HG02623 (cell line): Measurements from ENCODE around the gene SYNE1.

Experiments used
- ATAC-seq: cut with Tn5 transposase; IDR thresholded peaks from one replicate; pipeline ENCODE4 v1.9.1; 2021; ENCODE audit warnings: moderate library complexity; ENCODE audit not compliant: unreplicated experiment

Gene SYNE1

DNA sequence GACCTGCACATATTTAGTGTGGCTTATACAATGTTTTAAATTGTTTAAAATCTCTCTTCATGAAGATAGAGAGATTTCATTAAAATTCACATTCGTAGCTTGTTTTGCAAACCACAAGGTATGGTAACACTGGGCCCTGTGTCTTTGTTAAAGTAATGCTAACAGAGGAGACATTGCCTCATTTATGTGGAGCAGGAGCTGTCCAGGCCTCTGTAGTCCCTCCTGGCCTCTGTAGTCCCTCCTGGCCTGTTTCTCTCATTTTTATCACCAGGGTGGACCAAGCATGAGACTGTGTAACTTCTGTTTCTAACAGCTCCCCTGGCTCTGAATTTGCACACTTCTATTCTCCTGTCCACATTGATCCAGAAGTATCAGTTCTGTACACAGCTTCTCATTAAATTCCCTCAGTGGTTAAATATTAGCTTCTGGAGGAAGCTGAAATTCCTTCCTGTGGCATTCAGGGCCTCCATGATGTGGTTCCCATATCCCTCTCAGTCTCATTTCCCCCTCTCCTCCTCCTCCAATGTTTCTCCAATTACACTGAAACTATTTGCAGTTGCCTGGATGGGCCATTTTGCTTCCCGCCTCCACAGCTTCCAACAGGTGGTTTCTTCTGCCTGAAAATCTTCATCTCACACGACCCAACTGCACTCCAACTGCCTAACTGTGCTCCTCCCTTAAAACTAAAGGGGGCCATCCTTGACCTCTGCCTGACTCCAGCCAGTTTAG is 340.4 kb downstream of the SYNE1 start:
- no peak for ATAC-seq

DNA sequence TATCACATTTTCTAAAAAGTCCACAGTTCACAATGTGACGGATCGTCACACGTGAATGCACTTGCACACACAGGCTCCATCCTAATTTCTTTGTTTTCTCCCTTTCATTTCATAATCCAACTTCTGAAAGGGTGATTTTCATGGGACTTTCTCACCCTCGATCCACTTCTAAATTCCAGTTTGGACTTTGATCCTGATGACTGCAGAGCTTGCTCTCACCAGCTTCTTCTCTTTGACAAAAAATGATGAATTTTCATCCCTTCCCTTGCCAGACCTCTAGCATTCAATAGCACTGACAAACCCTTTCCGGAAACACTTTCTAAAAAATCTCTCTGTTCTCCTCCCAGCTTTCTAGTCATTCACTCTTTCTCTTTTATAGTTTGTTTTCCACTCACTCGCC is 341.2 kb downstream of the SYNE1 start:
- no peak for ATAC-seq

GRCh38 chr6:152295346-152295745 is 341.8 kb downstream of the SYNE1 start:
- ATAC-seq, result no peak

DNA sequence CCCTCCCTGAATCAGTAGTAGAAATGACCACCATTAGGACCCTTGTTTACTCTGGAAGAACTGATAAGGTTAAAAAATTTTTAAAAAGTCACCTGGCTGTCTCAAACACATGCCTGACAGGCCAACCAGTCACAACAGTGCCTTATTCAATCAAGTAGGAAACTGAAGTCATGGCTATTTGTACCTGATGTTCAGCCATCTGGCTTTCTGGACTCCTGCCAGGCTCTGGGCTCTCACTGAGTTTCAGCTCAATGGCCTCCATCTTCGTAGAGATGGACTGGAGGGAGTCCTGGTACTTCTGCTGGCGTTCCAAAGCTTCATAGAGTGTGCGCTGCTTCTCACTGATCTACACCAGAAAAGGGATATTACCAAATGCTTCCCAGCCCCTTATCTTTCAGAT is 343.8 kb downstream of the SYNE1 start:
- no peak for ATAC-seq

DNA sequence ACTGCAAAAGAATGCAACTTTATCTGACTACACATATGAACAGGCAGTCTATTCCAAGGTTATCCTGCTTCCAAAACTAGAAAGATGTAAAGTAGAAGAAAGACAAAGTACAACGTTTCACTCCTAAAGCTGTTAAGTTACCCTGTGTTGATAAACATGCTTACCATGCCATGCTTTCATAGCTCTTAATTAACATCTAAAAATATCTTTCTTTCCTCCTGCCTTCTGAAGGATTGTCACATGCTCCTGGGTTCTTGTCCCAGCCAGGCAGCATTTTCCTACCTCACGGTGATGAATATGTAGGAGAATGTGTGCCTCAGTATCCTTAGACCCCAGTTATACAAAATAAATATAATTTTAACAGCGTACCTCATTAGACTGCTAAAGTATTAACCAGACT is 344.6 kb downstream of the SYNE1 start:
- ATAC-seq, result no peak

DNA sequence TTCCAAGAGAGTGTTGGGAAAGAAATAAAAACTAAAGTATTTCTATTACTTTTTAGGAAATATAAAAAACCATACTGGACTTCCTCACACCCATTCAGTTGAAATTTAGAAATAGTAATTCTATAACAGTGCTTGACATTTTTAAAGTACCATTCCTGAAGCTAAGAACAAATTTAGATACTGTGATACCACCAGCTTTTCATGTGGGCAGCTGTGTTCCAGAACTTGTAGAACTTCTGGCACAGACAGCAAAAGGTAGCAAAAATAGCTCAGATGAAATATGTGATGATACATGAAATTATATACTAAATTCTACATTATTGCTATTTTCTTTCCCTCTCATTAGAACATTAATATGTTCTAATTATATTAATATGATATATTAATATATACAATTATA is 346.5 kb downstream of the SYNE1 start:
- no peak for ATAC-seq

GRCh38 chr6:152277826-152278329 is 359.3 kb downstream of the SYNE1 start:
- ATAC-seq, result no peak

DNA sequence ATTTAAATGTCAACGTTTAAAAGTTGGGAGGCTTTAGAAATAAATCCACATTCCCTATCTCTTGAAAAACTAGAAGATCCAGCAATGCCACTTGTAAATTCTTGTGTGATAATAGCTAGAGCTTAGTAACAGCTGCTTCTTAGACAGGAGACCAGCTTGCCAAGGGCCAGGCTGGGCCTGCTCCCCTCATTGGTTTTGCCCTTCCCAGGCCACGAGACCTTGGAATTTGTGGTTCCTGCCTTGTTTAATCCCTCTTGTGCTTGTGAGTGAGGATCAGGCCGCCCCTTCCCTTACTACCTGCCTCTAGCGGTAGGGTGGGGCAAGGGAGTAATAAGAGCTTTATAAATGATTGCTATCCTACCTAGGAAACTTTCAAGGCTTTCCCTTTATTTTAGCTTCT is 363.5 kb downstream of the SYNE1 start:
- ATAC-seq, result no peak

DNA sequence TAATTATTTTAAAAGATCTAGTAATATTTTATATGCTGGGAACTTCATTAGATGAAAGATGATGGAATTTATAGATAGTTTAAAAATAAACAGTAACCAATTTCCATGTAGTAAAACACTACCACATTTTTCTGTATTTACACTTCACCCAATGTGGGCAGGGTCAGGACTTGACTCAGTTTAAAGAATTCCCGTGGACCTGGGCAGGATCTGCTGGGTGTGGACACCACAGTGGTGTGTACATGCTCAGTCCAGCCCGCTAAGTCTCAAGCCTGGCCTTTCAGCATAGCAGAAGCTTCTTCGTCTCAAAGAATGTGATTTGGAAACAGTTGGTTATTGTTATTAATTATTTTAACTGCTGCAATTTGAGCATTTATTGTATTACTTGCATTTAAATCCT is 364.2 kb downstream of the SYNE1 start:
- ATAC-seq, result no peak

GRCh38 chr6:152272486-152272885 is 364.7 kb downstream of the SYNE1 start:
- ATAC-seq, result no peak

DNA sequence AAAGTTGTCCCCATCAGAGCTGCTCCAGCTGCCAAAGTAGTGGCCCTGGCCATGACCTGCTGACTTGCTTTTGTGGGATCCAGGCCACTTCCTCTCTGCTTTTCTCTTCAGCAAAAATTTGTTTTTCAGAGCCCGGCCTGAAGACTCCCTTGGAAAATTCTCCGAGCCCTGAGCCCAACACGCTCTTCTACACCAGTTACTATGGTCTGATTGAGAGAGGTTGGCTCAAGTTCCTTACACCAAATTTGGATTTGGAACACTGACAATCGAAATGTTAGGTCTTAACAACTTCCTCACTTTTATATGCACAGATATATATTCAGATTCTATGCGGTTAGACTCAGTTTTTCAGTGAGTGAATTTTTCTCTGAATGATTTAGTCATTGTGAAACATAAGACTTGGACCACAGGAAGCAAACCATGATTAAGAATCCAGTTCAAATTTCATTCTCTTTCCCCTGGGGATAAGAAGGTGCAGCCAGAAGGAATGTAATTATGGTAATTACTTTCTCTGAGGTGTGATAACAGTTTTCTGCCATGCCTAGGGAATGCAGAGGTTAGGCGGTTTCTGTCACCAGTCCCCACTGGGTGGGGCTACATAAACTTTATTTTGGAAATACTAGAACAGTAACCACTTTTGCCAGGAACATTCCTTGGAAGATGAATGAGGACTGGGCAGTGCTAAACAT is 365.2 kb downstream of the SYNE1 start:
- no peak for ATAC-seq

DNA sequence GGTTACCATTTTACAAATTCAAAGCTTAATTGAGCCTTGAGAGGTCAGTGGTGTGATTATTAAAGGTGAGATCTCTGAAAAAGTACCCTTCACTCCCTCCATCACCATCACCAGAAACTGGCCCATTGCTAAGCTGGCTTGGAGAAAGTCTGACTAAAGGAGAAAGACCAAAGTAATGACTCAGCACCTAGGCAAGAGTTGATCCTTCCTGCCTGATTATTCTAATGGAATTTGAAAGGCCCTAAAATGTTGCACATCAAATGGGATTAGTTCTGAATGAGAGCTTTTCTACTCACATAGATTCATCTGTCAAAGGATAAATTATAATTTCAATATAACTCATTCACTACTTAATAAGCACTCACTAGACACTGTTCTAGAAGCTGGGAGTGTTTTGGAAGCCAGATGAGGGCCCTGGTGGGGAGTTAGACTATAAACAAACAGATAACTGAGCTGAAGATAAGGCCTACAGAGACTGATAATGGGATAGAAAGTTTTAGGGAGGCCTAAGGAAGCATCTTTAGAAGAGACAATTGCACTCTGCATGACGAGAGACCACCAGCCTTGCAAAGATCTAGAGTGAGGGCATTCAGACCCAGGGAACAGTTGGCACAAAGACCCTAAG is 366.7 kb downstream of the SYNE1 start:
- no peak for ATAC-seq

DNA sequence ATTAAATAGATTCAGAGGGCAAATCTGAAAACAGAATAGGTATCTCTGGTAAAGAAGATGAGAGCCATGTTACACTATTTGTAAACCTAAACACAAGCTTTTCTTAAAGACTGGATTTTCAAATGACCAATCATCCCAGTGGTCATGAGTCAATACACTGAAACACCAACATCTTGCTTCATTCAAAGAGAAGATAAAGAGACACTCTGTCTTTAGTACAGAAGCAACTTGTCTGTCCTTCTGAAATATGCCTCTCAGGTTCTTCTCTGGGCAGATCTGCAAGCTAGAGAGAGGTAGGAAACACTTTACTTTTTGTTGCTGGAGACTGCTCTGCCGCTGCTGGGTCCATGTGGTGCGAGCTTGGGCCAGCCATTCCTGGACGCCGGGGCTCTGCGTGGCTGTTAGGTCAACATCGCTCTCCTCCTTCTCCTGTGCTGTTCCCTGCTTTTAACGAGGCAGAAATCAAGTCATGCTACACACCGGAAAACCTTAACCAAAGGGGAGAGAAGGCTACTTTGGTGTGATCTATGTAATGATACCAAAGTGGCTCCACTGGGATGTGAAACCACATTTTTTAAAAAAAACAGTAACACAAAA is 368.2 kb downstream of the SYNE1 start:
- ATAC-seq, result no peak

- ATAC-seq, result no peak
These were observed 369.0 kb downstream of the SYNE1 start for GRCh38 chr6:152267967-152268845.

DNA sequence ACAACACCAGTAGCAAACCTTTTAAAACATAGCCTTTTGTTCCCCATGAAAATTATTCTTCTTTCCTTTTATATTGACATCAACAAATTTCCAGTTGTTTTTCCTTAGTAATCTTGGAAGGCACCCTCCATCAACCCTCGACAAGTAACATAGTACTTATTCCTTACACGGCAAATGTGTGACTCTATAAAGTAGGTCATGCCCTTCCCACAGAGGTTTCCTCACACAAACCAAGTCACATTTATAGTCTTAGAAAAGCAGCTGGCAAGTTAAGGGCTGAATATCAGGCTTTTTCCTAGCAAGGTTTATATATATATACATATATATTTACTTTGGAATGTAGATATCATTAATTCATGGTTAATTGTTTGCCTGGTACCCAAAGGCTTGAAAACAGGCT is 371.5 kb downstream of the SYNE1 start:
- ATAC-seq, result no peak

DNA sequence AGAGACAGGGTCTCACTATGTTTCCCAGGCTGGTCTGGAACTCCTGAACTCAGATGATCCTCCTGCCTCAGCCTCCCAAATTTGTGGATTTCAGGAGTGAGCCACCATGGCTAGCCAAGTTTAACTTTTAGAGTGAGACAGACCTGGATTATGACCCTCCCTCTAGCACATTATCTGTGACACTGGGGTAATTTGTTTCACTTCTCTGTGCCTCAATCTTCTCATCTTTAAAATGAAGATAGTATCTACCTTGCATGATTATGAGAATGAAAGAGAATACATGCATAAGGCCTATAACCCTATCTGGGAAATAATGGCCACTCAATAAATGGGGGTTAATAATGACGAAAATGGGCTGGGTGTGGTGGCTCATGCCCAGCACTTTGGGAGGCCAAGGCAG is 373.6 kb downstream of the SYNE1 start:
- no peak for ATAC-seq

- ATAC-seq, result no peak
These were observed 376.0 kb downstream of the SYNE1 start for GRCh38 chr6:152261179-152261578.

- ATAC-seq, result no peak
These were observed 377.9 kb downstream of the SYNE1 start for GRCh38 chr6:152259234-152259633.

DNA sequence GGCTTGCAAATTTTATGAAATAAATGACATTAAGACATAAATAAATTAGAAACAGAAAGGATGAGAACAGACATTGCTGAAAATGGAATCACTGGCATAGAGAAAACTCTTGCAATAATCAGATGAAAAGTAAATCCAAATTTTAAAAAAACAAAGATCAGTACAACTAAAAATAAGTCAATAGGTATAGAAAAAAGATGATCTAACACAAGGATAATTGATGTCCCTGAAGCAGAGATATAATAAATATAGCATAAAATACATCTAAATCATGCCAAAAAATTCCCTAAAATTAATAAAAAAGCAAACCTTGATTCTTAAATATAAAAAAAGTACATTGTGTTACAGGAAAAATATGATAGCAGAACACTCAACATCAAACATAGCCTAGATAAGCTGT is 379.6 kb downstream of the SYNE1 start:
- ATAC-seq, result no peak

- ATAC-seq, result no peak
These were observed 387.0 kb downstream of the SYNE1 start for GRCh38 chr6:152250127-152250526.

DNA sequence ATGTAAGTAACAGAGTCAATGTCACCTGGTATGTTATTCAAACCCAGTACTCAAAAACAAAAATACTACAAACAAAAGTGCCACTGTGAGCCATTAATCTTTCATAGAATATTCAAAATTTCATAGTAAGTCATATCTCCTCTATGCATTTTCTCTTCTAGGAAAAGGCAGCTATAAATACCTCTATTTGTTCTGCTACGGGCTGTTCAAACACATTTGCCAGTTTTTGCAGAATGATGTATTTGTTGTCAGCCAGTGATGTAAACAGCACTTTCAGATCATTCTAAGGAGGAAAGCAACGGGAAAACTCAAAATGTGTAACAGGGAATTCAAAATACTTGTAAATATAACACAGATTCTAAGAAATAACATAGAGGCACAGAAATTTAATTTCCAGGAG is 388.2 kb downstream of the SYNE1 start:
- ATAC-seq, result no peak
